IMR-90 (cell line): Measurements from ENCODE around the gene SLC2A11. TPM values are rescaled to one million over a fixed set of nuclear protein-coding genes. Genes with fewer than 3 reads are reported as not detected.

Experiments
- ATAC-seq: fragments of 200-7000 bp; cut with Tn5 transposase; 2 replicates; pipeline ENCODE4 v1.9.1; 2020; ENCODE audit warnings: low read depth, mild to moderate bottlenecking, moderate library complexity
- BruUV-seq: library from RNA; stranded (reverse); fragments of 400-500 nt; replicated peaks from 2 replicates; lab custom pipeline; 2021; lab: Mats Ljungman, UMichigan
- CTCF ChIA-PET: fragments of 300-600 bp; formaldehyde crosslinking; extraction: SDS; loops from one replicate; lab custom pipeline; 2021; ENCODE audit warnings: antibody characterized with exemption; lab: Yijun Ruan, JAX
- POLR2A ChIA-PET: fragments of 300-600 bp; sonication (Branson Sonifier 250); formaldehyde crosslinking; loops from one replicate; lab custom pipeline; 2022; ENCODE audit warnings: antibody characterized with exemption; ENCODE audit not compliant: unreplicated experiment; lab: Charles Lee
- DNase-seq: peaks from one replicate; pipeline ENCODE4 v3.0.0; 2013
- H2AFZ ChIP-seq: replicated peaks from 2 replicates; pipeline ENCODE3; 2013; ENCODE audit warnings: low read length, mild to moderate bottlenecking; ENCODE audit not compliant: poor library complexity
- H2AK5ac ChIP-seq: 2 replicates; pipeline ENCODE4 v1.6.1; 2013; ENCODE audit warnings: low read depth, low read length, inconsistent platforms
- H2AK9ac ChIP-seq: replicated peaks from 2 replicates; pipeline ENCODE3; 2013; ENCODE audit warnings: mild to moderate bottlenecking, low read depth, low read length, moderate library complexity; ENCODE audit not compliant: poor library complexity
- H2BK120ac ChIP-seq: 2 replicates; pipeline ENCODE4 v1.6.1; 2013; ENCODE audit warnings: low read depth, low read length, inconsistent platforms
- H2BK15ac ChIP-seq: 3 replicates; pipeline ENCODE4 v1.6.1; 2013; ENCODE audit warnings: low read depth, low read length, inconsistent platforms
- H2BK20ac ChIP-seq: 2 replicates; pipeline ENCODE4 v1.6.1; 2013; ENCODE audit warnings: low read depth, mild to moderate bottlenecking, inconsistent platforms, low read length, moderate library complexity
- H2BK5ac ChIP-seq: 2 replicates; pipeline ENCODE4 v1.6.1; 2013; ENCODE audit warnings: mild to moderate bottlenecking, low read depth, low read length, inconsistent platforms; ENCODE audit not compliant: poor library complexity, severe bottlenecking
- H3K14ac ChIP-seq: replicated peaks from 2 replicates; pipeline ENCODE4 v1.6.1; 2013; ENCODE audit warnings: low read depth, low read length, inconsistent platforms
- H3K18ac ChIP-seq: 2 replicates; pipeline ENCODE4 v1.6.1; 2013; ENCODE audit warnings: low read depth, low read length, control low read depth
- H3K23ac ChIP-seq: 2 replicates; pipeline ENCODE4 v1.6.1; 2013; ENCODE audit warnings: low read depth, low read length, inconsistent platforms
- H3K27ac ChIP-seq: 2 replicates; pipeline ENCODE4 v1.5.1; 2013; ENCODE audit warnings: mild to moderate bottlenecking, control low read depth, low read length; ENCODE audit not compliant: insufficient read depth
- H3K27me3 ChIP-seq: 2 replicates; pipeline ENCODE4 v1.6.1; 2013; ENCODE audit warnings: low read length; ENCODE audit not compliant: control insufficient read depth, insufficient read depth
- H3K36me3 ChIP-seq: 2 replicates; pipeline ENCODE4 v1.6.1; 2013; ENCODE audit warnings: low read length, mixed read lengths; ENCODE audit not compliant: control insufficient read depth, insufficient read depth
- H3K4ac ChIP-seq: 2 replicates; pipeline ENCODE4 v1.6.1; 2013; ENCODE audit warnings: low read depth, low read length, inconsistent platforms
- H3K4me1 ChIP-seq: 2 replicates; pipeline ENCODE4 v1.6.1; 2013; ENCODE audit warnings: low read length, mixed read lengths; ENCODE audit not compliant: control insufficient read depth, insufficient read depth
- H3K4me2 ChIP-seq: 2 replicates; pipeline ENCODE4 v1.6.1; 2013; ENCODE audit warnings: low read depth, mild to moderate bottlenecking, control low read depth, low read length, moderate library complexity
- H3K4me3 ChIP-seq: 2 replicates; pipeline ENCODE4 v1.5.1; 2013; ENCODE audit warnings: low read depth, mild to moderate bottlenecking, control low read depth, low read length, moderate library complexity; ENCODE audit not compliant: insufficient read depth
- H3K56ac ChIP-seq: 2 replicates; pipeline ENCODE4 v1.6.1; 2013; ENCODE audit warnings: low read length, inconsistent platforms; ENCODE audit not compliant: insufficient read depth; ENCODE audit errors: extremely low read depth
- H3K79me1 ChIP-seq, 2 experiments: 2 replicates each; pipeline ENCODE4 v1.6.1; 2013; ENCODE audit warnings: low read length in 2 of 2, inconsistent platforms in 1 of 2, low read depth in 1 of 2
- H3K9ac ChIP-seq: 2 replicates; pipeline ENCODE4 v1.6.1; 2013; ENCODE audit warnings: low read depth, low read length, control low read depth
- H3K9me1 ChIP-seq: 2 replicates; pipeline ENCODE4 v1.6.1; 2013; ENCODE audit warnings: low read length, inconsistent platforms; ENCODE audit not compliant: insufficient read depth
- H3K9me3 ChIP-seq: 2 replicates; pipeline ENCODE4 v1.6.1; 2013; ENCODE audit warnings: low read length; ENCODE audit not compliant: control insufficient read depth, insufficient read depth
- H4K20me1 ChIP-seq: 2 replicates; pipeline ENCODE4 v1.6.1; 2013; ENCODE audit warnings: low read length, inconsistent platforms; ENCODE audit not compliant: insufficient read depth
- H4K5ac ChIP-seq: 2 replicates; pipeline ENCODE4 v1.6.1; 2013; ENCODE audit warnings: mild to moderate bottlenecking, low read depth, low read length, control low read depth
- H4K8ac ChIP-seq, 2 experiments: 2 replicates each; pipeline ENCODE4 v1.6.1; 2013; ENCODE audit warnings: low read depth in 2 of 2, low read length in 2 of 2, control low read depth in 1 of 2, inconsistent platforms in 1 of 2
- H4K91ac ChIP-seq: 2 replicates; pipeline ENCODE4 v1.6.1; 2013; ENCODE audit warnings: low read depth, low read length, inconsistent platforms; ENCODE audit not compliant: insufficient read depth
- CEBPB ChIP-seq: IDR thresholded peaks from 2 replicates; pipeline ENCODE4 v1.6.1; 2012; ENCODE audit warnings: low read depth, low read length, improper control_type of control experiment
- CTCF ChIP-seq: conservative IDR thresholded peaks from 2 replicates; pipeline ENCODE4 v1.5.1; 2012; ENCODE audit warnings: mild to moderate bottlenecking, low read depth, low read length, improper control_type of control experiment
- FOS ChIP-seq: fragments of 150-350 bp; IDR thresholded peaks from 2 replicates; pipeline ENCODE4 v1.6.1; 2016; ENCODE audit warnings: low read depth, low read length
- MAFK ChIP-seq: IDR thresholded peaks from 2 replicates; pipeline ENCODE4 v1.6.1; 2012; ENCODE audit warnings: low read depth, low read length, improper control_type of control experiment
- MAZ ChIP-seq: IDR thresholded peaks from 2 replicates; pipeline ENCODE4 v1.6.1; 2012; ENCODE audit warnings: low read depth, mild to moderate bottlenecking, low read length, improper control_type of control experiment, moderate library complexity, borderline replicate concordance
- RCOR1 ChIP-seq: IDR thresholded peaks from 2 replicates; pipeline ENCODE4 v1.6.1; 2012; ENCODE audit warnings: mild to moderate bottlenecking, low read length, improper control_type of control experiment; ENCODE audit not compliant: insufficient replicate concordance
- RFX5 ChIP-seq: IDR thresholded peaks from 2 replicates; pipeline ENCODE4 v1.8.0; 2012; ENCODE audit warnings: low read depth, mild to moderate bottlenecking, low read length, moderate library complexity
- SMC3 ChIP-seq: fragments of 150-350 bp; IDR thresholded peaks from 2 replicates; pipeline ENCODE4 v1.6.1; 2016; ENCODE audit warnings: low read depth, mild to moderate bottlenecking, antibody characterized with exemption, low read length, moderate library complexity
- WGBS, 2 experiments: methylation state at CpG; one replicate each; pipeline versions ENCODE4 v1.1.5 to v1.1.7; 2013; ENCODE audit warnings: missing lambda C conversion rate in 2 of 2; ENCODE audit not compliant: insufficient read length in 1 of 2; ENCODE audit errors: extremely low coverage in 2 of 2; 5-methylcytosine and 5-hydroxymethylcytosine counted together
- dilution Hi-C: fragments of 300-500 bp; cut with HindIII; formaldehyde crosslinking; loops from one replicate; pipeline ENCODE4 v1.14.3; 2018; ENCODE audit warnings: low sequenced_read_pairs; ENCODE audit not compliant: unreplicated experiment
- in situ Hi-C: fragments of 300-500 bp; cut with MboI; formaldehyde crosslinking; loops from 3 replicates; pipeline ENCODE4 v1.14.3; 2019; ENCODE audit warnings: low sequenced_read_pairs, inconsistent platforms, mixed read lengths
- intact Hi-C: fragments of 100-400 bp; cut with micrococcal nuclease; formaldehyde crosslinking; loops from 2 replicates; pipeline ENCODE4 v1.10.0; 2022
- polyA plus RNA-seq, 3 experiments: library from polyadenylated mRNA; depleted of rRNA; stranded (reverse); fragments of >200 nt; gene quantifications; 2 replicates each; pipeline ENCODE4 v1.2.3, GENCODE V29; 2012; ENCODE audit warnings: low replicate concordance in 1 of 3
- total RNA-seq: library from RNA; depleted of rRNA; stranded (reverse); fragments of >200 nt; gene quantifications from 2 replicates; pipeline ENCODE4 v1.2.3, GENCODE V29; 2012
- TF ChIP-seq, protein P1 (sequence below): fragments of 150-350 bp; IDR thresholded peaks from 2 replicates; pipeline ENCODE4 v1.6.1; 2017; ENCODE audit warnings: mild to moderate bottlenecking, antibody characterized with exemption, low read length, low read depth

The SLC2A11 gene
- total and polyA plus RNA-seq, 2 of the 4 experiments (the other 2 are of a cell fraction) = 3.2 to 8.7 TPM

GRCh38 chr22:23836692-23837495 lies 20.8 kb upstream of the SLC2A11 start:
- BruUV-seq = no TSS peak
- Histone ChIP-seq H2AFZ (no peak overlapping the region), H3K9ac (no peak overlapping the region), H2BK5ac (no peak overlapping the region), H2AK9ac (no peak overlapping the region), H3K14ac (no peak overlapping the region), H3K18ac (no peak overlapping the region), H3K4me2 (no peak overlapping the region), H4K20me1 (peaks cover 22% of the 10 kb centered on the region), H3K36me3 (peaks cover 37% of the 10 kb centered on the region), H3K56ac (no peak overlapping the region), H4K5ac (no peak overlapping the region), H2BK15ac (no peak overlapping the region), H2AK5ac (no peak overlapping the region), H4K91ac (no peak overlapping the region), H3K79me1 (peaks cover 0 to 20% of the 10 kb centered on the region in 2 experiments; a peak in 2 of 4 replicates), H3K9me3 (no peaks in the 10 kb centered on the region), H3K4me1 (peaks cover 2% of the 10 kb centered on the region), H2BK20ac (no peak overlapping the region), H4K8ac (no peak overlapping the region), H3K27ac (no peak overlapping the region), H3K27me3 (no peaks in the 10 kb centered on the region; the same call in 1 of the 2 replicates), H3K4ac (no peak overlapping the region), H2BK120ac (no peak overlapping the region), H3K4me3 (no peak overlapping the region), H3K9me1 (no peaks in the 10 kb centered on the region), H3K23ac (no peak overlapping the region)
- CTCF ChIA-PET = no interaction called here
- ATAC-seq = no peak
- dilution Hi-C loops (no loop called here), in situ Hi-C loops (no loop called here), intact Hi-C loops (no loop called here)
- WGBS, 2 experiments = 82% methylated on average over 5 of the region's 12 CpGs; no CpG with 5 or more reads in 1 of the 2 experiments
- POLR2A ChIA-PET = no interaction called here
- DNase-seq = no peak
- TF ChIP-seq CTCF (no peak), FOS (no peak), CEBPB (no peak), RFX5 (no peak), SMC3 (no peak), MAFK (no peak), MAZ (no peak), RCOR1 (no peak)
- TF ChIP-seq, protein P1, sequence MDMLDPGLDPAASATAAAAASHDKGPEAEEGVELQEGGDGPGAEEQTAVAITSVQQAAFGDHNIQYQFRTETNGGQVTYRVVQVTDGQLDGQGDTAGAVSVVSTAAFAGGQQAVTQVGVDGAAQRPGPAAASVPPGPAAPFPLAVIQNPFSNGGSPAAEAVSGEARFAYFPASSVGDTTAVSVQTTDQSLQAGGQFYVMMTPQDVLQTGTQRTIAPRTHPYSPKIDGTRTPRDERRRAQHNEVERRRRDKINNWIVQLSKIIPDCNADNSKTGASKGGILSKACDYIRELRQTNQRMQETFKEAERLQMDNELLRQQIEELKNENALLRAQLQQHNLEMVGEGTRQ = no peak
